ENCODE results near the gene GABRR2.

DNA sequence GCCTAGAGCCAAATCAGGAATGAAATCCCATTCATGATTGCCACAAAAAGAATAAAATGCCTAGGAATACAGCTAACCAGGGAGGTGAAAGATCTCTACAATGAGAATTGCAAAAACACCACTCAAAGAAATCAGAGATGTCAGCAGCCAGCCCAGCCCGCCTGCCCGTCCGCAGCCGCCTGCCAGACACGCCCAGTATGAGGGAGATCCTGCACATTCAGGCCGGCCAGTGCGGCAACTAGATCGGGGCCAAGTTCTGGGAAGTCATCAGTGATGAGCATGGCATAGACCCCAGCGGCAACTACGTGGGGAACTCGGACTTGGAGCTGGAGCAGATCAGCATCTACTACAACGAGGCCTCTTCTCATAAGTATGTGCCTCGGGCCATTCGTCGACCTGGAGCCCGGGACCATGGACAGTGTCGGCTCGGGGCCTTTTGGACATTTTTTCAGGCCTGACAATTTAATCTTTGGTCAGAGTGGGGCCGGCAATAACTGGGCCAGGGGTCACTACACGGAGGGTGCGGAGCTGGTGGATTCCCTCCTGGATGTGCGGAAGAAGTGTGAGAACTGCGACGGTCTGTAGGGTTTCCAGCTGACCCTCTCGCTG is 13.4 kb downstream of the GABRR2 start:
- TF ChIP-seq NR2F2 (IDR thresholded peaks at IDR 0.05): no peak
- TF ChIP-seq, protein P1, sequence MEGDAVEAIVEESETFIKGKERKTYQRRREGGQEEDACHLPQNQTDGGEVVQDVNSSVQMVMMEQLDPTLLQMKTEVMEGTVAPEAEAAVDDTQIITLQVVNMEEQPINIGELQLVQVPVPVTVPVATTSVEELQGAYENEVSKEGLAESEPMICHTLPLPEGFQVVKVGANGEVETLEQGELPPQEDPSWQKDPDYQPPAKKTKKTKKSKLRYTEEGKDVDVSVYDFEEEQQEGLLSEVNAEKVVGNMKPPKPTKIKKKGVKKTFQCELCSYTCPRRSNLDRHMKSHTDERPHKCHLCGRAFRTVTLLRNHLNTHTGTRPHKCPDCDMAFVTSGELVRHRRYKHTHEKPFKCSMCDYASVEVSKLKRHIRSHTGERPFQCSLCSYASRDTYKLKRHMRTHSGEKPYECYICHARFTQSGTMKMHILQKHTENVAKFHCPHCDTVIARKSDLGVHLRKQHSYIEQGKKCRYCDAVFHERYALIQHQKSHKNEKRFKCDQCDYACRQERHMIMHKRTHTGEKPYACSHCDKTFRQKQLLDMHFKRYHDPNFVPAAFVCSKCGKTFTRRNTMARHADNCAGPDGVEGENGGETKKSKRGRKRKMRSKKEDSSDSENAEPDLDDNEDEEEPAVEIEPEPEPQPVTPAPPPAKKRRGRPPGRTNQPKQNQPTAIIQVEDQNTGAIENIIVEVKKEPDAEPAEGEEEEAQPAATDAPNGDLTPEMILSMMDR (IDR thresholded peaks at IDR 0.05; ENCODE audit: low read depth, low read length, missing input control): no peak
- TF ChIP-seq YY1 (IDR thresholded peaks at IDR 0.05): no peak
- TF ChIP-seq, protein P2, sequence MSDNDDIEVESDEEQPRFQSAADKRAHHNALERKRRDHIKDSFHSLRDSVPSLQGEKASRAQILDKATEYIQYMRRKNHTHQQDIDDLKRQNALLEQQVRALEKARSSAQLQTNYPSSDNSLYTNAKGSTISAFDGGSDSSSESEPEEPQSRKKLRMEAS (IDR thresholded peaks at IDR 0.05): no peak
- no peak for TF ChIP-seq TAF1 (conservative IDR thresholded peaks at IDR 0.05)
- TF ChIP-seq EGR1 (IDR thresholded peaks at IDR 0.05; ENCODE audit: low read depth in 2 of 2): no peak
- TF ChIP-seq GABPA (IDR thresholded peaks at IDR 0.05 in 1 of 2, conservative IDR thresholded peaks at IDR 0.05 in 1 of 2): no peak
- no peak for TF ChIP-seq RXRA (IDR thresholded peaks at IDR 0.05)
- TF ChIP-seq, protein P3, sequence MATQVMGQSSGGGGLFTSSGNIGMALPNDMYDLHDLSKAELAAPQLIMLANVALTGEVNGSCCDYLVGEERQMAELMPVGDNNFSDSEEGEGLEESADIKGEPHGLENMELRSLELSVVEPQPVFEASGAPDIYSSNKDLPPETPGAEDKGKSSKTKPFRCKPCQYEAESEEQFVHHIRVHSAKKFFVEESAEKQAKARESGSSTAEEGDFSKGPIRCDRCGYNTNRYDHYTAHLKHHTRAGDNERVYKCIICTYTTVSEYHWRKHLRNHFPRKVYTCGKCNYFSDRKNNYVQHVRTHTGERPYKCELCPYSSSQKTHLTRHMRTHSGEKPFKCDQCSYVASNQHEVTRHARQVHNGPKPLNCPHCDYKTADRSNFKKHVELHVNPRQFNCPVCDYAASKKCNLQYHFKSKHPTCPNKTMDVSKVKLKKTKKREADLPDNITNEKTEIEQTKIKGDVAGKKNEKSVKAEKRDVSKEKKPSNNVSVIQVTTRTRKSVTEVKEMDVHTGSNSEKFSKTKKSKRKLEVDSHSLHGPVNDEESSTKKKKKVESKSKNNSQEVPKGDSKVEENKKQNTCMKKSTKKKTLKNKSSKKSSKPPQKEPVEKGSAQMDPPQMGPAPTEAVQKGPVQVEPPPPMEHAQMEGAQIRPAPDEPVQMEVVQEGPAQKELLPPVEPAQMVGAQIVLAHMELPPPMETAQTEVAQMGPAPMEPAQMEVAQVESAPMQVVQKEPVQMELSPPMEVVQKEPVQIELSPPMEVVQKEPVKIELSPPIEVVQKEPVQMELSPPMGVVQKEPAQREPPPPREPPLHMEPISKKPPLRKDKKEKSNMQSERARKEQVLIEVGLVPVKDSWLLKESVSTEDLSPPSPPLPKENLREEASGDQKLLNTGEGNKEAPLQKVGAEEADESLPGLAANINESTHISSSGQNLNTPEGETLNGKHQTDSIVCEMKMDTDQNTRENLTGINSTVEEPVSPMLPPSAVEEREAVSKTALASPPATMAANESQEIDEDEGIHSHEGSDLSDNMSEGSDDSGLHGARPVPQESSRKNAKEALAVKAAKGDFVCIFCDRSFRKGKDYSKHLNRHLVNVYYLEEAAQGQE (IDR thresholded peaks at IDR 0.05): no peak
- TF ChIP-seq, protein P4, sequence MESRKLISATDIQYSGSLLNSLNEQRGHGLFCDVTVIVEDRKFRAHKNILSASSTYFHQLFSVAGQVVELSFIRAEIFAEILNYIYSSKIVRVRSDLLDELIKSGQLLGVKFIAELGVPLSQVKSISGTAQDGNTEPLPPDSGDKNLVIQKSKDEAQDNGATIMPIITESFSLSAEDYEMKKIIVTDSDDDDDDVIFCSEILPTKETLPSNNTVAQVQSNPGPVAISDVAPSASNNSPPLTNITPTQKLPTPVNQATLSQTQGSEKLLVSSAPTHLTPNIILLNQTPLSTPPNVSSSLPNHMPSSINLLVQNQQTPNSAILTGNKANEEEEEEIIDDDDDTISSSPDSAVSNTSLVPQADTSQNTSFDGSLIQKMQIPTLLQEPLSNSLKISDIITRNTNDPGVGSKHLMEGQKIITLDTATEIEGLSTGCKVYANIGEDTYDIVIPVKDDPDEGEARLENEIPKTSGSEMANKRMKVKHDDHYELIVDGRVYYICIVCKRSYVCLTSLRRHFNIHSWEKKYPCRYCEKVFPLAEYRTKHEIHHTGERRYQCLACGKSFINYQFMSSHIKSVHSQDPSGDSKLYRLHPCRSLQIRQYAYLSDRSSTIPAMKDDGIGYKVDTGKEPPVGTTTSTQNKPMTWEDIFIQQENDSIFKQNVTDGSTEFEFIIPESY (IDR thresholded peaks at IDR 0.05): no peak
- TF ChIP-seq, protein P5, sequence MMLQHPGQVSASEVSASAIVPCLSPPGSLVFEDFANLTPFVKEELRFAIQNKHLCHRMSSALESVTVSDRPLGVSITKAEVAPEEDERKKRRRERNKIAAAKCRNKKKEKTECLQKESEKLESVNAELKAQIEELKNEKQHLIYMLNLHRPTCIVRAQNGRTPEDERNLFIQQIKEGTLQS (IDR thresholded peaks at IDR 0.05): no peak
